Brain microvascular endothelial cell (primary cell): ENCODE results near the gene PARVB.
"Not testable (repeated sequence)": the region's sequence is repeated elsewhere in the genome, so short reads cannot be mapped to it uniquely, and the experiment has no call there.

Experiments
- DNase-seq: peaks from one replicate; pipeline ENCODE4 v3.0.0-alpha.2; 2020
- H3K27ac ChIP-seq: fragments of 250-450 bp; sonication (Bioruptor Pico); 2 replicates; pipeline ENCODE4 v1.5.1; 2020; ENCODE audit warnings: mild to moderate bottlenecking, moderate library complexity
- H3K27me3 ChIP-seq: fragments of 250-450 bp; sonication (Bioruptor Pico); replicated peaks from 2 replicates; pipeline ENCODE4 v1.5.1; 2020; ENCODE audit warnings: mild to moderate bottlenecking
- H3K36me3 ChIP-seq: fragments of 250-450 bp; sonication (Bioruptor Pico); replicated peaks from 2 replicates; pipeline ENCODE4 v1.5.1; 2020; ENCODE audit warnings: mild to moderate bottlenecking
- H3K4me3 ChIP-seq: 2 replicates; pipeline ENCODE4 v1.5.1; 2011; ENCODE audit warnings: low read depth, mild to moderate bottlenecking, control low read depth, low read length, moderate library complexity
- in situ Hi-C: cut with HindIII; loops from 2 replicates; pipeline ENCODE4 v1.10.0; 2017; ENCODE audit warnings: low sequenced_read_pairs, low pct_ligation_motif_present
- TF ChIP-seq, protein P1 (sequence below): IDR thresholded peaks from 2 replicates; pipeline ENCODE4 v1.5.1; 2011; ENCODE audit warnings: low read depth, mild to moderate bottlenecking, moderate library complexity, low read length, control low read depth, inconsistent platforms; ENCODE audit errors: missing control alignments

The PARVB gene

DNA sequence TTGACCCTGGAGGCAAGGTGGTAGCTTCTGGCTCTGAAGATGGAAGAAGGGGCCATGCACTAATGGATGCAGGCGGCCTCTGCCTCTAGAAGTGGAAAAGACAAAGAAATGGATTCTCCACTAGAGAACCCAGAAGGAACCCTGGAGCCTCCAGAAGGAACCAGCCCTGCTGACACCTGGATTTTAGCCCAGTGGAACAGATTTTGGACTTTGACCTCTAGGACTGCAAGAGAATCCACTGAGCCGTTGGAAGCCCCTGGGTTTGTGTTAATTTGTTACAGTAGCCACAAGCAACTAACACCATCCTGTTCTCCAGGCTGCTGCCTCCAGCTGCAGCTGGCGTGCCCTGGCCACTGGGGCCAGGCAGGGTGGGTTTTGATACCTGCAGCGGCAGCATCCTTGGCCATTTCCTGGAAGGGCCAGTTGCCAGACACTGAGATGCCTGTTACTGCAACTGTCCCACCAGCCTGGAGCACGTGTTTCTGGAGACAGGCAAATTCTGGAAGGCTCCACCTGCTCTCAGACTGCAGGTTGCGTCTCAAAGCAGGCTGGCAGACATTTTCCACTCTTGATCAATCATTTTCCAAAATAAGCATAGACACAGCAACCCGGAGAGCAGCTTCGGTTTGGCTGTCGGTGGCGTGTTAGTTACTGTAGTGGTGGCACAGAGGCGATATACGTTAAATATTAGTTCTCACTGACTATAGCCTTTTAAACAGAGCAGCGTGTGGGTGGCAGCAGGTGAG, 79.8 kb downstream of the PARVB start:
- Histone ChIP-seq H3K4me3 (no peak overlapping the region), H3K36me3 (no peaks in the 10 kb centered on the region), H3K27ac (no peak overlapping the region), H3K27me3 (no peaks in the 10 kb centered on the region)
- in situ Hi-C loops = no loop called here
- DNase-seq = no peak
- TF ChIP-seq, protein P1, sequence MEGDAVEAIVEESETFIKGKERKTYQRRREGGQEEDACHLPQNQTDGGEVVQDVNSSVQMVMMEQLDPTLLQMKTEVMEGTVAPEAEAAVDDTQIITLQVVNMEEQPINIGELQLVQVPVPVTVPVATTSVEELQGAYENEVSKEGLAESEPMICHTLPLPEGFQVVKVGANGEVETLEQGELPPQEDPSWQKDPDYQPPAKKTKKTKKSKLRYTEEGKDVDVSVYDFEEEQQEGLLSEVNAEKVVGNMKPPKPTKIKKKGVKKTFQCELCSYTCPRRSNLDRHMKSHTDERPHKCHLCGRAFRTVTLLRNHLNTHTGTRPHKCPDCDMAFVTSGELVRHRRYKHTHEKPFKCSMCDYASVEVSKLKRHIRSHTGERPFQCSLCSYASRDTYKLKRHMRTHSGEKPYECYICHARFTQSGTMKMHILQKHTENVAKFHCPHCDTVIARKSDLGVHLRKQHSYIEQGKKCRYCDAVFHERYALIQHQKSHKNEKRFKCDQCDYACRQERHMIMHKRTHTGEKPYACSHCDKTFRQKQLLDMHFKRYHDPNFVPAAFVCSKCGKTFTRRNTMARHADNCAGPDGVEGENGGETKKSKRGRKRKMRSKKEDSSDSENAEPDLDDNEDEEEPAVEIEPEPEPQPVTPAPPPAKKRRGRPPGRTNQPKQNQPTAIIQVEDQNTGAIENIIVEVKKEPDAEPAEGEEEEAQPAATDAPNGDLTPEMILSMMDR = no peak

DNA sequence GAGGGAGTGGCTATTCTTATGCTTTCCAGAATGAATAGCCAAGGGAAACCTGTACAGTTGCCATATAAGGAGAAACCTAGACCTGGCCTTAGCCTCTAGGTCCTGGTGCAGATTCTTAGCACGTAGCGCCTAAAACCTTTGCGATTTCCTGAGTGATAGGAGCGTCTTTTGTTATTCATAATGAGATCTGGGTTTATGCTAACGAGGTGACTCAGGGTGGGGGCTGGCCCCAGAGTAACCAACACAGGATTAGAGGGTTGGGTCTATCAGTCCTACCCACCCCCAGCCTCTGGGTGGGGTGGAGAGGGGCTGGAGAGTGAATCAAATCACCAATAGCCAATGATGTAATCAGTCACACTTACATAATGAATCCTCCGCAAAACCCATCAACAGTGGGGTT, 83.2 kb downstream of the PARVB start:
- in situ Hi-C loops = no loop called here
- H3K36me3 ChIP-seq = no peaks in the 10 kb centered on the region
- TF ChIP-seq, protein P1 = no peak
- no peak for DNase-seq
- no peaks in the 10 kb centered on the region for H3K27me3 ChIP-seq
- no peak overlapping the region for H3K27ac ChIP-seq
- no peak overlapping the region for H3K4me3 ChIP-seq

DNA sequence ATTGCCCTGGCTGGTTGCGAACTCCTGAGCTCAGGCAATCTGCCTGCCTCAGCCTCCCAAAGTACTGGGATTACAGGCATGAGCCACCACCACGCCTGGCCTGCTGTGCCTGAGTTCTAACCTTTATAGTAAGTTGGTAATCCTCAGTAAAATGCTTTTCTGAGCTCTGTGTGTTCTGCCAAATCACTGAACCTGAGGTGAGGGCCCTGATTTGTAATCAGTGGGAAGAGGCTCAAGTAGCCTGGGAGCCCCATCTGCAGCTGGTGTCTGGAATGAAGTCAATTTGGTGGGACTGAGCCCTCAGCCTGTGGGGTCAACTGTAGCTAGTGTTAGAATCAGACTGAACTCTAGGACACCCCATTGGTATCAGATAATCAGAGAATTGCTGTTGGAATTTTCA, 84.0 kb downstream of the PARVB start:
- in situ Hi-C loops = no loop called here
- Histone ChIP-seq H3K4me3 (no peak overlapping the region), H3K27ac (no peak overlapping the region), H3K27me3 (no peaks in the 10 kb centered on the region), H3K36me3 (no peaks in the 10 kb centered on the region)
- TF ChIP-seq, protein P1 = no peak
- DNase-seq = no peak

GRCh38 chr22:44108806-44109385, 84.8 kb downstream of the PARVB start:
- Histone ChIP-seq H3K4me3 (no peak overlapping the region), H3K27me3 (no peaks in the 10 kb centered on the region), H3K36me3 (no peaks in the 10 kb centered on the region), H3K27ac (no peak overlapping the region)
- in situ Hi-C loops = no loop called here
- DNase-seq = no peak
- TF ChIP-seq, protein P1 = no peak

DNA sequence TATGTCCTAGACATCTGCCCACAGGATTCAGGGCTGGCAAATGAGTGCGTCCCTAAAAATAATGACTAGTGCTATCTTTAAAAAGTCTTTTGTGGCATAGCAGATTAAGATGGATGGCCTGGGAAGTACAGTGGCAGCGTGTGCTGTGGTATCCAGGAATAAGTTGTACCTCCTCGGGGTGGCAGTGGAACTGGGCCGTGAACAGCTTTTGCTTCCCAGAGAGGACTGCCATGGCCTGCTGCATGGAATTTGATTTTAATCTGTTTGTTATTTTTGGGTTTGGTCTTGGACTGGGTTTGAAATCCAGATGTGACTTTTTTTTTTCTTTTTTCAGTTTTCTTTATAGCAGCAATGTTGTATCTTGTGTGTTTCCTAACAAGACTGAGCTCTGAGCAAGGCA, 85.3 kb downstream of the PARVB start:
- in situ Hi-C loops = no loop called here
- H3K27ac ChIP-seq = no peak overlapping the region
- TF ChIP-seq, protein P1 = no peak

GRCh38 chr22:44110656-44111055, 86.6 kb downstream of the PARVB start:
- H3K4me3 ChIP-seq, in situ Hi-C loops, H3K27ac ChIP-seq, H3K27me3 ChIP-seq, H3K36me3 ChIP-seq, DNase-seq: not testable (repeated sequence)

More for the DNA sequence above, 85.3 kb downstream of the PARVB start:
- DNase-seq = no peak
- H3K27me3 ChIP-seq = no peaks in the 10 kb centered on the region
- no peak overlapping the region for H3K4me3 ChIP-seq
- H3K36me3 ChIP-seq = no peaks in the 10 kb centered on the region
